Measurements from ENCODE around the gene TPCN1. TPM values are rescaled to one million over a fixed set of nuclear protein-coding genes. Genes with fewer than 3 reads are reported as not detected.

The TPCN1 gene
- total and polyA plus RNA-seq, 2 experiments from 2014 or later: 14.4 to 16.2 TPM

GRCh38 chr12:113235976-113236375 is 14.7 kb downstream of the TPCN1 start (continued):
- no peak for TF ChIP-seq ZNF462 (CRISPR knock-in tag; IDR thresholded peaks at IDR 0.05)
- TF ChIP-seq ZNF114 (CRISPR knock-in tag; IDR thresholded peaks at IDR 0.05): no peak
- TF ChIP-seq CTCF (conservative IDR thresholded peaks at IDR 0.05; ENCODE audit: low read depth in 2 of 2): no peak
- no peak for TF ChIP-seq EZH2 (IDR thresholded peaks at IDR 0.05; ENCODE audit: low read depth, unreplicated experiment)

- Histone ChIP-seq H3K79me2 (replicated peaks; ENCODE audit: insufficient read depth) (no peaks in the 10 kb centered on the region), H3K4me1 (ENCODE audit: insufficient read depth) (peaks cover 15% of the 10 kb centered on the region), H3K36me3 (ENCODE audit: insufficient read depth) (no peaks in the 10 kb centered on the region; the same call in 1 of the 2 replicates), H2AFZ (no peak overlapping the region), H3K27me3 (ENCODE audit: insufficient read depth) (no peaks in the 10 kb centered on the region), H3K9me2 (ENCODE audit: insufficient read depth) (no peaks in the 10 kb centered on the region), H3F3A (replicated peaks; ENCODE audit: low read depth) (no peaks in the 10 kb centered on the region), H3K27ac (ENCODE audit: low read depth) (no peak overlapping the region), H4K20me1 (replicated peaks; ENCODE audit: insufficient read depth) (no peaks in the 10 kb centered on the region), H3K4me3 (no peak overlapping the region), H3K4me2 (no peak overlapping the region)
- peaks cover 9% of the 10 kb centered on the region for H3K27me3 Mint-ChIP-seq (ENCODE audit: insufficient read depth, low read depth, poor library complexity)
- DNase-seq (ENCODE audit: low spot score): no peak
- peak overlapping the region; percentile 43; the same call in 1 of the 2 replicates for H3K27ac Mint-ChIP-seq
- no peak for ATAC-seq
- H3K4me3 Mint-ChIP-seq: no peak overlapping the region
- H3K36me3 Mint-ChIP-seq (ENCODE audit: low read depth): peaks cover 24% of the 10 kb centered on the region
- H3K4me1 Mint-ChIP-seq: peaks cover 46% of the 10 kb centered on the region
- H3K9me3 Mint-ChIP-seq: no peaks in the 10 kb centered on the region
- TF ChIP-seq CREB1 (CRISPR knock-in tag; IDR thresholded peaks at IDR 0.05; ENCODE audit: low read depth) (no peak), EZH2phosphoT487 (IDR thresholded peaks at IDR 0.05; ENCODE audit: unreplicated experiment) (no peak), ETS1 (IDR thresholded peaks at IDR 0.05) (no peak)
Observed at GRCh38 chr12:113236539-113237399, 15.5 kb downstream of the TPCN1 start.
